GM21576 (cell line): ENCODE results near the gene SHANK2.

Source experiments
- ATAC-seq: cut with Tn5 transposase; IDR thresholded peaks from one replicate; pipeline ENCODE4 v1.9.1; 2021; ENCODE audit warnings: mild to moderate bottlenecking, moderate library complexity; ENCODE audit not compliant: unreplicated experiment

The SHANK2 gene

GRCh38 chr11:71252269-71252769, at the start of gene SHANK2:
Gene SHANK2, minus strand, starts transcription at chr11:71252577. Its CDS starts 105,251 bp downstream, at chr11:71147326.
- no peak for ATAC-seq

DNA sequence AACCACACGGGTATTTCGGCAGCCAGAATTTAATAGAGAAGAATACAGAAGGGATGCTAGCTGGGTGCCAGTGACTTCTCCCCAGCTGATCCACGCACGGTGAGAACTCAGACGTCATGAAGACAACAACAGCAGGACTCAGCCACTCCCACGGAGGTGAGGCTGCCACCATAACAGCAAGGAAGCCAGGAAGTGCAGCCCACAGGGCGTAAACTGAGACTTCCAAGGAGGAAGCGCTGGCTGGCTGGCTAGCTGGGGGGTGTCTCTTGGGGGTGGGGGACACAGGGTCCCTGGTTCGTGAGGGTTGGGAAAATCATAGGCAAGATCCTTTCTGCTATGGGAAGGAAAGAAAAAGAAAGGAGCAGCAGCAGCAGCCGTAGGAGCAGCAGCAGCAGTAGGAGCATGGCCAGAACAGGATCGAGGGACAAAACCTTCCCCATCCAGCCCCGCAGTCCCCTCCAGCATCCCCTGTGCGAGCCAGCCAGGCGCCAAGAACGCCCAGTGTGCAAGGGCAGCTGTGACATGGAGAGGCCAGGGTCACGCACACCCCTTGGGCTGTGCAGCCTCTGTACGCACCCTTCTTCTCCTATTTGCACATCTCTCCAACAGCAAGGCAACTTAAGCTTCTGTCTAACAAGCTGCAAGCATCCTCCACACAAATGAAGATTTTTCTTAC, 49.6 kb upstream of the SHANK2 start:
- ATAC-seq = no peak

GRCh38 chr11:71301046-71301857, 48.9 kb upstream of the SHANK2 start:
- ATAC-seq = no peak

- ATAC-seq = no peak
These were observed 47.8 kb upstream of the SHANK2 start for GRCh38 chr11:71300187-71300586.

GRCh38 chr11:71298761-71299181, 46.4 kb upstream of the SHANK2 start:
- ATAC-seq = no peak

- ATAC-seq = no peak
These were observed 45.7 kb upstream of the SHANK2 start for GRCh38 chr11:71298016-71298550.

GRCh38 chr11:71294846-71295600, 42.6 kb upstream of the SHANK2 start:
- no peak for ATAC-seq

DNA sequence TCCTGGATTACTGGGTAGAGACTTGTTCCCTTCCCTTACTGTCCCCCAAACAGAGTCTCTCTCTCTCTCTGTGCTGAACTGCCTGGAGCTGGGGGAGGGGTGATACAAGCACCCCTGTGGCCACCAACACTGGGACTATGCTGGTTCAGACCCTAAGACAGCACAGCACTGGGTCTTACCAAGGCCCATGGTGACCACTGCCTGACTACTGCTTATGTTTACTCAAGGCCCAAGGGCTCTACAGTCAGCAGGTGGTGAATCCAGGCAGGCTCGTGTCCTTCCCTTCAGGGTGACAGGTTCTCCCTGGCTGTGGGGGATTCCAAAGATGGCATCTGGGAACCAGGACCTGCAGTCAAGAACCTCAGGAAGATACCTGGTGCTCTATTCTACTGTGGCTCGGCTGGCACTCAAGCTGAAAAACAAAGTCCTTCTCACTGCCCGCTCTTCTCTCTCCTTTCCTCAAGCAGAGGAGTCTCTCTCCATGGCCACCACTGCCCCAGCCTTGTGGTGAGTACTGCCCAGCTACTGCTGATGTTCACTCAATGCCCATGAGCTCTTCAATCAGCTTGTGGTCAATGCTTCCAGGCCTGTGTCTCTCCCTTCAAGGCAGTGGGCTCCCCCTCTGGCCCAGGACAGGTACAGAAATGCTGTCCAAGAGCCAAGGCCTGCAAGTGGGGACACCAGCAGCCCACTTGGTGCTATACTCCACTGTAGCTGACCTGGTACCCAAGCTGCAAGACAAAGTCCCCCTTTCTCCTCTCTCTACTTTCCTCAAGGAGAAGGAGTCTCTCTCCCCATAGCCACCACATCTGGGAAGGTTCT, 41.8 kb upstream of the SHANK2 start:
- no peak for ATAC-seq

DNA sequence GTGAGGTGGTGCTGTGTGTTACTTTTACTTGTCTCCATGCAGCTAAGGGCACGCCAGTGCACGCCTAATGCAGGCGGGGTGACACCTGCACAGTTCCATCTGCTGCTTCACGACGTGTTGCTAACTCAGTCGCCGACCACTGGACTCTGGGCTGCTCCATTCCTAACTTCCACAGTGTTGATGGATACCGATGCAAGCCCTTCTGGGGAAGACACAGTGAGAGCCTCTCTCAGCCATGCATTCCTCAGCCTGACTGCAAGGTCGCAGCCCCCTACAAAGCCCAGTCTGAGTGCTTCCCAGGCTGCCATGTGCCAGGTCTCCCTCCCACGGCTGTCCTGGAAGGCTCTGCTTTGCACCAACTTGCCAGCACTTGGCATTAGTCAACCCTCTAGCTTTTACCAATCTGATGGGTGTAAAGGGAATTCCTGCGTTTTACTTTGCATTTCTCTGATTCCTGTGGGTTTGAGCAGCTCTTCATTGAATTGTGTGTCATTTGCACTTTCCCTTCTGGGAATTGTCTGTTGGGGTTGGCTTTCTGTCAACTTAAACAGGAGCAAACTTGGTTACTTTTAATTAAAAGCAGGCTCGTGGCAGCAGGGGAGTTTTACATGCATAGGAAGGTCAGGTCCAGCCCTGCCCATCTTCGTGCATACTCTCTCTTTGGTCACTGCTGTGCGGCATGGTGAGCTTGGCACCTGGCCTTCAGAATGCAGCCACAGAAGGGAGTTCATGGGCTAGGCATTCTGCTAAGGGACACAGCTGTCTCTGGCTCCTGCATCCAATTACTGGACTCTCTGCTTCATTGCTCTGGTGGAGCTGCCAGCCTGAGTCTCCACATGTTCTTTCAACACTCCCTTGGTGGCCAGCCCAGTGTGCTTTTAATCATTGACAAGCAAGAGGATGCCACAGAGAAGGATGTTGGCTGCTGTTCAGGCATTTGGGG, 34.6 kb upstream of the SHANK2 start:
- ATAC-seq = no peak

GRCh38 chr11:71285111-71285510, 32.7 kb upstream of the SHANK2 start:
- no peak for ATAC-seq

- no peak for ATAC-seq
These were observed 32.2 kb upstream of the SHANK2 start for GRCh38 chr11:71284525-71285092.

GRCh38 chr11:71283971-71284441, 31.6 kb upstream of the SHANK2 start:
- no peak for ATAC-seq

DNA sequence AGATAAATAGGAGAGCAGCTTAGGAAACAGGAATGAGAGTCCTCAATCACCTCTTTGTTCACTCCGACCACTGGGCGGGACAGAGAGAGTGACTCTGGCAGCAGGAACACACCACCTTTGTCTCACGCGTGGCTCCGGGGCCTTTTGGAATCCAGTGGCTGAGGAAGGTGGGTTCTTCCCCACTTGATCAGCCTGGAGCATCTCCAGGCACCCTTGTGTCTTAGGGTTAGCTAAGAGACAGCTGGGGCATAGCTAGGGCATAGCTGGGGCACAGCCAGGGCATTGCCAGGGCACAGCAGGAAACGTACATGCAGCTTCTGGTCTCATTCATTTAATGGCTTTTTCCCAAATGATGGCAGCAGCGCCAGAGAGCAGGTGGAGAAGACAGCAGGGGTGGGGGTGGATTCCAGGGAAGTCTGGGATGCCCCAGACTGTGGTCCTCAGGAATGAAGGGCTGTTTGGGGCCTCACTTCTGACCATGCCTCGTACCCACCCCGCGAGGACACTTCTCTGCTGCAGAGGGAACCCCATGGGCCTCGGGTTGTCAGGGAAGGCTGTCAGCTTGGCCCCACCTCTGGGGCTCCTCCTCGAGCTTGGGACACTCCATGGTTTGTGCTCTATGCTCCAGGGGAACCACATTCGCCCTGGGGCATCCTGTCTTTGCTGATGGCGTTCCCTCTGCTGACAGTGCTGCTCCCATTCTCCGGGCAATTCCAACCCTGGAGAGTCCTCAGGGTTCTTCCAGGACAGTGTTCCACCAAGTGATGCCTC, 30.4 kb upstream of the SHANK2 start:
- no peak for ATAC-seq

GRCh38 chr11:71281831-71282230, 29.5 kb upstream of the SHANK2 start:
- ATAC-seq = no peak

DNA sequence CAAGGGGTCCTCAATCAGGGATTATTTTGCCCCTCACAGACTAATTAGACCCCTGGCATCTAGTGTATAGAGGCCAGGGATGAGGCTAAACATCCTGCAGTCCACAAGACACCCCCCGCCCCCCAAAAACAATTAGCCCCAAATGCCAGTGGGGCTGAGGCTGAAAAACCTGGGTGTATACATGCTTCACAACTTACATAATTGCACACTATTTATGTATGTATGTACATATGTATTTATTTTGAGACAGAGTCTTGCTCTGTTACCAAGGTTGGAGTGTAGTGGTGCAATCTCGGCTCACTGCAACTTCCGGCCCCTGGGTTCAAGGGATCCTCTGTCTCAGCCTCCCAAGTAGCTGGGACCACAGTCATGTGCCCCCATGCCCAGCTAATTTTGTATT, 28.8 kb upstream of the SHANK2 start:
- no peak for ATAC-seq

DNA sequence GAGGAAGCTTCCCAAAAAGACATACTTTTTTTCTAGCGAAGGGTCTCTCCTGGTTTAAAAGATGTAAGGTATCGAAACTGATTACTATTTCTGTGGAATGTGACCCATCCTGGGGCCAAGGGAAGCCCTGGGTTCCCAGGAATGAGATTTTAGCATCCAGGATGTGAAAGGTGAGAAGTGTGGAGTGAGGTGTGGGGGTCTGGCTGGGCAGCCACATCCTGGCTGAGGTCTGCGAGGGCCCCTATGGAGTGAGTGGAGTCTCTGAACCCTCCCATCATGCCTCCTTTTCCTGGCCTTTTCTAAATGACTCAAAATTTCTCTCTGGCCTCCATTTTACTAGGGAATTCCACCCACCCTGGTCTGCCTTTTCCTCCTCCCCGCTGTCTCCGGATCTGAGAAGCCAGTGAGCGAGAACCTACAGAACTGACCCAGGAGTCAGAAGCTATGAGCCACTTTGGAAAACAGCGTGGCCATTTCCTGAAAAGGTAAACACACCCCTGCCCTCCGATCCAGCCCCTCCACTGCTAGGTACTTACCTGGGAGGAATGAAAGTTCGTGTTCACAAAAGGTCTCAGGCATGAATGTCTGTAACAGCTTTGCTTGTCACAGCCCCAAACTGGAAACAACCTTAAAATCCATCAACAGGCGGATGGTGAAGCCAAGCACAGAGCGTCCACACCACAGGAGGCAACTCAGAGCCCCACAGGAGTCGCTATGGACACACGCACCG, 27.7 kb upstream of the SHANK2 start:
- ATAC-seq = no peak

DNA sequence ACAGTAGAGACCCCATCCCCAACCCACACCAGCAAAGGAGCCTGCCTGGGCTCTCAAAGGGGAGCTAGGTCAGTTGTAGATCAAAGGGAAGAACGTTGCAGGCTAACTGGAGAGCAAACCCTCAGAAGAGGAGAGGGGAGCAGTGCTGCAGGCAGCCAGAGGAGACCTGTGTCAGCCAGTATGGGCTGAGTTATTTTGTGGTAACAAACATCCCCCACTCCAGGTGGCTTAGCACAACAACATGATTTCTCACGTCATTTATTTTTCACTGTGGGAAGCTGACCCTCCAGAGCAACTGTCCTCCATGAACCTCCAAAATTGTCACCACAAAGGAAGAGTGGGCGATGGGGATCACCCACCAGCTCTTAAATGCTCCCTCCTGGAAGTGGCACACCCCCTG, 19.8 kb upstream of the SHANK2 start:
- ATAC-seq = no peak
